Uterus (tissue), 2 donors: ENCODE measurements around the gene MMGT1.

Experiments
- POLR2A ChIP-seq, 2 donors: fragments of 450-650 bp; IDR thresholded peaks; one replicate each; pipeline ENCODE4 v1.6.1; 2016; ENCODE audit warnings: antibody characterized with exemption in 2 of 2, mild to moderate bottlenecking in 1 of 2, moderate library complexity in 1 of 2
- TF ChIP-seq, protein P1 (sequence below), 4 experiments: fragments of 200-600 bp in 2 of 4; fragments of 450-650 bp in 2 of 4; sonication (generic) in 2 of 4; IDR thresholded peaks; one replicate each; pipeline ENCODE4 v1.5.1; 2016 to 2019; ENCODE audit warnings: antibody characterized with exemption in 4 of 4, mild to moderate bottlenecking in 2 of 4, moderate library complexity in 1 of 4

DNA sequence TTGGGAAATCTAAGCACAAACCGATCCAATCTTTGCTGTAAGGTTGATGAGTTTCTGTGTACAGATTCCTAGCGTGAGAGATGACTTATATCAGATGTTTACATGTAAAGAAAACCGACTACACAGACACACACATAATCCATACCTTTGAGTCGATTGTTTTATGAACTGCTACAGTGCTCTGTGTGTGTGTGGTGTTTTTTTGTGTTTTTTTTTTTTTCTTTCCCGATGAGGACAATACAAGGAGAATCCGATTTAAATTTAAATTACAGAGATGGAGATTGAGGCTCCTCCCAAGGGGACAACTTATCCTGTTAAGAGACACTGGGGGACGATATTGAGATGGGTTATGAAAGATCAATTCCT is 11.0 kb upstream of the MMGT1 start:
- TF ChIP-seq, protein P1, sequence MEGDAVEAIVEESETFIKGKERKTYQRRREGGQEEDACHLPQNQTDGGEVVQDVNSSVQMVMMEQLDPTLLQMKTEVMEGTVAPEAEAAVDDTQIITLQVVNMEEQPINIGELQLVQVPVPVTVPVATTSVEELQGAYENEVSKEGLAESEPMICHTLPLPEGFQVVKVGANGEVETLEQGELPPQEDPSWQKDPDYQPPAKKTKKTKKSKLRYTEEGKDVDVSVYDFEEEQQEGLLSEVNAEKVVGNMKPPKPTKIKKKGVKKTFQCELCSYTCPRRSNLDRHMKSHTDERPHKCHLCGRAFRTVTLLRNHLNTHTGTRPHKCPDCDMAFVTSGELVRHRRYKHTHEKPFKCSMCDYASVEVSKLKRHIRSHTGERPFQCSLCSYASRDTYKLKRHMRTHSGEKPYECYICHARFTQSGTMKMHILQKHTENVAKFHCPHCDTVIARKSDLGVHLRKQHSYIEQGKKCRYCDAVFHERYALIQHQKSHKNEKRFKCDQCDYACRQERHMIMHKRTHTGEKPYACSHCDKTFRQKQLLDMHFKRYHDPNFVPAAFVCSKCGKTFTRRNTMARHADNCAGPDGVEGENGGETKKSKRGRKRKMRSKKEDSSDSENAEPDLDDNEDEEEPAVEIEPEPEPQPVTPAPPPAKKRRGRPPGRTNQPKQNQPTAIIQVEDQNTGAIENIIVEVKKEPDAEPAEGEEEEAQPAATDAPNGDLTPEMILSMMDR (IDR thresholded peaks at IDR 0.05): no peak
- no peak for TF ChIP-seq POLR2A (IDR thresholded peaks at IDR 0.05)
